GM23338 (cell line): ENCODE results near the gene UPF2. TPM values are rescaled to one million over a fixed set of nuclear protein-coding genes. Genes with fewer than 3 reads are reported as not detected.

ENCODE experiments used
- ATAC-seq: fragments of 200-7000 bp; cut with Tn5 transposase; 3 replicates; pipeline ENCODE4 v1.9.1; 2020
- DNase-seq: peaks from one replicate; pipeline ENCODE4 v3.0.0-alpha.2; 2015; ENCODE audit warnings: low spot score
- H2AFZ ChIP-seq: fragments of 200-600 bp; sonication (generic); 2 replicates; pipeline ENCODE4 v1.8.0; 2016; ENCODE audit warnings: antibody characterized with exemption, mild to moderate bottlenecking, moderate library complexity
- H3F3A ChIP-seq: fragments of 200-600 bp; sonication (generic); replicated peaks from 2 replicates; pipeline ENCODE4 v1.8.0; 2017; ENCODE audit warnings: antibody characterized with exemption, mixed run types, low read depth
- H3K27ac ChIP-seq: fragments of 200-600 bp; sonication (generic); 2 replicates; pipeline ENCODE4 v1.6.1; 2016; ENCODE audit warnings: low read depth
- H3K27me3 ChIP-seq: fragments of 200-600 bp; sonication (generic); 2 replicates; pipeline ENCODE4 v1.8.0; 2016; ENCODE audit warnings: mild to moderate bottlenecking, mixed run types, moderate library complexity; ENCODE audit not compliant: insufficient read depth
- H3K36me3 ChIP-seq: fragments of 200-600 bp; sonication (generic); 2 replicates; pipeline ENCODE4 v1.8.0; 2016; ENCODE audit warnings: mild to moderate bottlenecking; ENCODE audit not compliant: insufficient read depth
- H3K4me1 ChIP-seq: fragments of 200-600 bp; sonication (generic); 2 replicates; pipeline ENCODE4 v1.8.0; 2016; ENCODE audit warnings: mild to moderate bottlenecking, moderate library complexity; ENCODE audit not compliant: insufficient read depth
- H3K4me2 ChIP-seq: fragments of 200-600 bp; sonication (generic); 2 replicates; pipeline ENCODE4 v1.7.1; 2017; ENCODE audit warnings: mixed run types
- H3K4me3 ChIP-seq: fragments of 200-600 bp; sonication (generic); 2 replicates; pipeline ENCODE4 v1.6.1; 2016; ENCODE audit warnings: mixed run types
- H3K79me2 ChIP-seq: fragments of 200-600 bp; sonication (generic); replicated peaks from 2 replicates; pipeline ENCODE4 v1.8.0; 2017; ENCODE audit warnings: mild to moderate bottlenecking; ENCODE audit not compliant: insufficient read depth
- H3K9me2 ChIP-seq: fragments of 200-600 bp; sonication (generic); 2 replicates; pipeline ENCODE4 v1.8.0; 2017; ENCODE audit not compliant: insufficient read depth
- H4K20me1 ChIP-seq: fragments of 200-600 bp; sonication (generic); replicated peaks from 2 replicates; pipeline ENCODE4 v1.8.0; 2017; ENCODE audit warnings: mild to moderate bottlenecking; ENCODE audit not compliant: insufficient read depth
- H3K27ac Mint-ChIP-seq: 2 replicates; pipeline ENCODE4 v1.8.0; 2020; ENCODE audit warnings: inconsistent platforms, mild to moderate bottlenecking, moderate library complexity, mixed read lengths
- H3K27me3 Mint-ChIP-seq: 3 replicates; pipeline ENCODE4 v1.8.0; 2022; ENCODE audit warnings: low read depth, mild to moderate bottlenecking, moderate library complexity, mixed read lengths, inconsistent platforms; ENCODE audit not compliant: insufficient read depth, poor library complexity
- H3K36me3 Mint-ChIP-seq: 3 replicates; pipeline ENCODE4 v1.8.0; 2021; ENCODE audit warnings: low read depth, mild to moderate bottlenecking, inconsistent platforms, moderate library complexity, mixed read lengths
- H3K4me1 Mint-ChIP-seq: 3 replicates; pipeline ENCODE4 v1.8.0; 2020; ENCODE audit warnings: mild to moderate bottlenecking, inconsistent platforms, mixed read lengths
- H3K4me3 Mint-ChIP-seq: 3 replicates; pipeline ENCODE4 v1.8.0; 2021; ENCODE audit warnings: moderate library complexity, mild to moderate bottlenecking, inconsistent platforms, mixed read lengths
- H3K9me3 Mint-ChIP-seq: 3 replicates; pipeline ENCODE4 v1.8.0; 2020; ENCODE audit warnings: moderate library complexity, mild to moderate bottlenecking, inconsistent platforms, mixed read lengths
- CREB1 ChIP-seq: fragments of 250-450 bp; sonication (Bioruptor Pico); IDR thresholded peaks from 2 replicates; pipeline ENCODE4 v1.5.0; 2020; ENCODE audit warnings: low read depth, mild to moderate bottlenecking, moderate library complexity
- ETS1 ChIP-seq: IDR thresholded peaks from 2 replicates; pipeline ENCODE4 v1.6.1; 2016; ENCODE audit warnings: antibody characterized with exemption
- EZH2 ChIP-seq: fragments of 200-600 bp; sonication (generic); IDR thresholded peaks from one replicate; pipeline ENCODE4 v1.8.0; 2017; ENCODE audit warnings: antibody characterized with exemption, mild to moderate bottlenecking, low read depth; ENCODE audit not compliant: unreplicated experiment
- EZH2phosphoT487 ChIP-seq: fragments of 200-600 bp; sonication (generic); IDR thresholded peaks from one replicate; pipeline ENCODE4 v1.8.1; 2018; ENCODE audit warnings: antibody characterized with exemption; ENCODE audit not compliant: unreplicated experiment
- JUNB ChIP-seq: IDR thresholded peaks from one replicate; pipeline ENCODE4 v1.6.1; 2016; ENCODE audit warnings: antibody characterized with exemption; ENCODE audit not compliant: unreplicated experiment
- NANOG ChIP-seq: IDR thresholded peaks from 2 replicates; pipeline ENCODE4 v1.6.1; 2016; ENCODE audit warnings: antibody characterized with exemption, borderline replicate concordance
- POLR2AphosphoS5 ChIP-seq: IDR thresholded peaks from 2 replicates; pipeline ENCODE4 v1.6.1; 2016; ENCODE audit warnings: antibody characterized with exemption, low read depth
- REST ChIP-seq: IDR thresholded peaks from one replicate; pipeline ENCODE4 v1.6.1; 2018; ENCODE audit warnings: antibody characterized with exemption; ENCODE audit not compliant: unreplicated experiment
- STAT1 ChIP-seq: IDR thresholded peaks from one replicate; pipeline ENCODE4 v1.6.1; 2016; ENCODE audit warnings: antibody characterized with exemption; ENCODE audit not compliant: unreplicated experiment
- ZNF114 ChIP-seq: fragments of 250-450 bp; sonication (Bioruptor Pico); IDR thresholded peaks from 2 replicates; pipeline ENCODE4 v1.5.0; 2020; ENCODE audit warnings: mild to moderate bottlenecking, moderate library complexity
- ZNF331 ChIP-seq: fragments of 250-450 bp; sonication (Bioruptor Pico); IDR thresholded peaks from 2 replicates; pipeline ENCODE4 v1.5.0; 2020; ENCODE audit warnings: low read depth, mild to moderate bottlenecking, moderate library complexity
- polyA plus RNA-seq: library from polyadenylated mRNA; unstranded; fragments of >200 nt; fragmentation: Nextera tagmentation; extraction: Ambion mirVana; gene quantifications from 2 replicates; pipeline ENCODE4 v1.2.1, GENCODE V29; 2016
- total RNA-seq: library from RNA; depleted of rRNA; stranded (reverse); fragments of >200 nt; shearing (Covaris generic); gene quantifications from 2 replicates; pipeline ENCODE4 v1.2.3, GENCODE V29; 2014
- TF ChIP-seq, protein P1 (sequence below), 2 experiments: fragments of 200-600 bp in 1 of 2; sonication (generic) in 1 of 2; conservative IDR thresholded peaks; 2 replicates each; pipeline versions ENCODE4 v1.5.1 to v1.6.1; 2016 to 2017; ENCODE audit warnings: antibody characterized with exemption in 2 of 2, low read depth in 2 of 2, mild to moderate bottlenecking in 2 of 2, moderate library complexity in 1 of 2

The UPF2 gene
- total and polyA plus RNA-seq, 2 experiments from 2014 or later = 29.0 to 78.5 TPM

GRCh38 chr10:11934262-11934661, 108.3 kb downstream of the UPF2 start:
- peak overlapping the region; percentile 41; the same call in 1 of the 2 replicates for H3K27ac ChIP-seq
- H3K79me2 ChIP-seq = no peaks in the 10 kb centered on the region
- peaks cover 49% of the 10 kb centered on the region for H3K4me1 ChIP-seq
- no peaks in the 10 kb centered on the region for H3K27me3 Mint-ChIP-seq
- H3K27ac Mint-ChIP-seq = no peak overlapping the region
- H3K36me3 Mint-ChIP-seq = peaks cover 31% of the 10 kb centered on the region
- H3K4me3 ChIP-seq = no peak overlapping the region
- peak overlapping the region; percentile 13 for H3K4me2 ChIP-seq
- no peaks in the 10 kb centered on the region for H3K27me3 ChIP-seq
- no peaks in the 10 kb centered on the region for H3F3A ChIP-seq
- no peaks in the 10 kb centered on the region for H4K20me1 ChIP-seq
- H2AFZ ChIP-seq = no peak overlapping the region
- H3K4me1 Mint-ChIP-seq = peaks cover 47% of the 10 kb centered on the region
- TF ChIP-seq NANOG = no peak
- H3K9me2 ChIP-seq = no peaks in the 10 kb centered on the region
- H3K4me3 Mint-ChIP-seq = no peak overlapping the region
- H3K36me3 ChIP-seq = peaks cover 14% of the 10 kb centered on the region; the same call in 1 of the 2 replicates
- no peaks in the 10 kb centered on the region for H3K9me3 Mint-ChIP-seq
- peak; percentile 65 for ATAC-seq
- DNase-seq = peak; percentile 38

DNA sequence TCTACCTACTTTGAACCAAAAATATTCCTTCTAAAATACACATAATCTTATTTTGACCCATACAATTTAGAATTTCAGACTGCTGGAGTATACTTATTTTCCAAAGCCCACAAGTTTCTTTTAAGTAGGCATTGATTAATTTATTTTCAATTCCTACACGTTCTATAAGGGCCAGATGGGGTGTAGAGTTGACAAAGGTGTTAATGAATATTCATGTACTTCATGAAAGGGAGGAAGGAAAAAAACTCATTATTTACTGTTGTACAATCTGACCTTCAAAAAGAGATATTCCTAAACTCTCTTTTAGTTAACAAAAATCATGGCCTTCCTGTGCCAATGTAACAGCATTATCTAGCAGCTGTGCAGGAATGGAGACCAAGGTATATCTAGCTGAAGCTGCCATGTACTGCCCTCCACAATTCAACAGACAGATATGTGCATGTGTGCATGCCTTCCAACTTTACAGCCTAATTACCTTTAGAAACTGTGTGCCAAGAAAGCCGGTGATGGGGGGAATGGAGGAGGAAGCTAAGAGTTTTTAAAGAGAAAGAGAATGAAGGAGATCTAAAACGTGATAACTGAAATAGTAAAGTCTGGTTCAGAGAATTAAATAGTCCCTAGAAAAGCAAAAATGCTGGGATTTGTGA, 108.9 kb downstream of the UPF2 start:
- Histone ChIP-seq H3K4me3 (no peak overlapping the region), H3K4me2 (peak overlapping the region; percentile 13), H4K20me1 (no peaks in the 10 kb centered on the region), H3K27me3 (no peaks in the 10 kb centered on the region), H3F3A (no peaks in the 10 kb centered on the region), H3K4me1 (peaks cover 49% of the 10 kb centered on the region), H3K79me2 (no peaks in the 10 kb centered on the region), H3K36me3 (peaks cover 19% of the 10 kb centered on the region; the same call in 1 of the 2 replicates), H3K27ac (peak overlapping the region; percentile 41; the same call in 1 of the 2 replicates), H3K9me2 (no peaks in the 10 kb centered on the region), H2AFZ (no peak overlapping the region)
- Mint-ChIP-seq H3K36me3 (peaks cover 37% of the 10 kb centered on the region), H3K9me3 (no peaks in the 10 kb centered on the region), H3K27me3 (no peaks in the 10 kb centered on the region), H3K4me1 (peaks cover 47% of the 10 kb centered on the region), H3K27ac (peak overlapping the region; percentile 66), H3K4me3 (no peak overlapping the region)
- ATAC-seq = no peak
- DNase-seq = no peak
- no peak for TF ChIP-seq REST
- TF ChIP-seq ZNF114 = no peak
- TF ChIP-seq CREB1 (CRISPR knock-in tag) = no peak
- TF ChIP-seq EZH2phosphoT487 = no peak
- no peak for TF ChIP-seq STAT1
- no peak for TF ChIP-seq EZH2
- TF ChIP-seq POLR2AphosphoS5 = no peak
- no peak for TF ChIP-seq JUNB
- no peak for TF ChIP-seq NANOG
- TF ChIP-seq, protein P1, sequence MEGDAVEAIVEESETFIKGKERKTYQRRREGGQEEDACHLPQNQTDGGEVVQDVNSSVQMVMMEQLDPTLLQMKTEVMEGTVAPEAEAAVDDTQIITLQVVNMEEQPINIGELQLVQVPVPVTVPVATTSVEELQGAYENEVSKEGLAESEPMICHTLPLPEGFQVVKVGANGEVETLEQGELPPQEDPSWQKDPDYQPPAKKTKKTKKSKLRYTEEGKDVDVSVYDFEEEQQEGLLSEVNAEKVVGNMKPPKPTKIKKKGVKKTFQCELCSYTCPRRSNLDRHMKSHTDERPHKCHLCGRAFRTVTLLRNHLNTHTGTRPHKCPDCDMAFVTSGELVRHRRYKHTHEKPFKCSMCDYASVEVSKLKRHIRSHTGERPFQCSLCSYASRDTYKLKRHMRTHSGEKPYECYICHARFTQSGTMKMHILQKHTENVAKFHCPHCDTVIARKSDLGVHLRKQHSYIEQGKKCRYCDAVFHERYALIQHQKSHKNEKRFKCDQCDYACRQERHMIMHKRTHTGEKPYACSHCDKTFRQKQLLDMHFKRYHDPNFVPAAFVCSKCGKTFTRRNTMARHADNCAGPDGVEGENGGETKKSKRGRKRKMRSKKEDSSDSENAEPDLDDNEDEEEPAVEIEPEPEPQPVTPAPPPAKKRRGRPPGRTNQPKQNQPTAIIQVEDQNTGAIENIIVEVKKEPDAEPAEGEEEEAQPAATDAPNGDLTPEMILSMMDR (conservative IDR thresholded peaks at IDR 0.05; ENCODE audit: low read depth in 2 of 2) = no peak
- TF ChIP-seq ZNF331 (CRISPR knock-in tag) = no peak
- TF ChIP-seq ETS1 = no peak
